Fibroblast of the aortic adventitia (primary cell): ENCODE results near the gene RRBP1. TPM values are rescaled to one million over a fixed set of nuclear protein-coding genes. Genes with fewer than 3 reads are reported as not detected.

Experiments
- DNase-seq: peaks from one replicate; pipeline ENCODE4 v3.0.0-alpha.2; 2010; ENCODE audit warnings: low read depth
- H3K4me3 ChIP-seq: 2 replicates; pipeline ENCODE4 v1.5.1; 2011; ENCODE audit warnings: low read depth, mild to moderate bottlenecking, control low read depth, low read length, moderate library complexity
- total RNA-seq: library from RNA; depleted of rRNA; stranded (reverse); fragments of >200 nt; gene quantifications from 2 replicates; pipeline ENCODE4 v1.2.3, GENCODE V29; 2012; ENCODE audit warnings: low replicate concordance
- TF ChIP-seq, protein P1 (sequence below): IDR thresholded peaks from 2 replicates; pipeline ENCODE4 v1.5.1; 2011; ENCODE audit warnings: mild to moderate bottlenecking, low read length, control low read depth, inconsistent platforms; ENCODE audit not compliant: insufficient read depth

The RRBP1 gene
- total RNA-seq, 1 donor: 95.5 TPM

DNA sequence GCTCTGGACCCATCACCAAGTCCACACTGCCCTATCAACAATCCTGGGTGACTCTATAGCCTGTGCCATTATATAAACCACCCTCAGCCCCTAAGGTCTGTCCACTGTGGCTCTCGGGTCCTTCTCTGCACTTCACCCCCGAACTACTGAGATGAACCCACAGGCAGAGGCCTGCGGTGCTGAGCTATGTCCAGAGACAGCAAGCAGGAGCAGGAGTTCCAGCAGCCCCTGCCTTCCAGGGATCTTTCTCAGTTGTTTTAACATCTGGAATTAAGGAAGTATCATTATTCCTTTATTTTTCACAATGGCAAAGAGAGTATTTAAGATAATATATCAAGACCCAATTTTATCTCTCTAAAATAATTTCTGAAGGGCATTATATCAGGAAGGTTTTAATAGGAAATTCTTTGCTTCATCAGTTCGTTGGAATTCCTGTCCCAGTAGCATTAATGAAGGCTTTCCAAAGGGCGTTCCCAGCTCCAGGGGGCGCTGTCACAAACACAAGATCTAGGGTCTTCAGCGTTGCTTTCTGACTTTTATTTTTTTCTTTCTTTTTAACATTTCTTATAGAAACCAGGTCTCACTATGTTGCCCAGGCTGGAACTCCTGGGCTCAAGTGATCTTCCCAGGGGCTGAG is 27.3 kb downstream of the RRBP1 start:
- no peak overlapping the region for H3K4me3 ChIP-seq
- DNase-seq: peak; percentile 79
- TF ChIP-seq, protein P1, sequence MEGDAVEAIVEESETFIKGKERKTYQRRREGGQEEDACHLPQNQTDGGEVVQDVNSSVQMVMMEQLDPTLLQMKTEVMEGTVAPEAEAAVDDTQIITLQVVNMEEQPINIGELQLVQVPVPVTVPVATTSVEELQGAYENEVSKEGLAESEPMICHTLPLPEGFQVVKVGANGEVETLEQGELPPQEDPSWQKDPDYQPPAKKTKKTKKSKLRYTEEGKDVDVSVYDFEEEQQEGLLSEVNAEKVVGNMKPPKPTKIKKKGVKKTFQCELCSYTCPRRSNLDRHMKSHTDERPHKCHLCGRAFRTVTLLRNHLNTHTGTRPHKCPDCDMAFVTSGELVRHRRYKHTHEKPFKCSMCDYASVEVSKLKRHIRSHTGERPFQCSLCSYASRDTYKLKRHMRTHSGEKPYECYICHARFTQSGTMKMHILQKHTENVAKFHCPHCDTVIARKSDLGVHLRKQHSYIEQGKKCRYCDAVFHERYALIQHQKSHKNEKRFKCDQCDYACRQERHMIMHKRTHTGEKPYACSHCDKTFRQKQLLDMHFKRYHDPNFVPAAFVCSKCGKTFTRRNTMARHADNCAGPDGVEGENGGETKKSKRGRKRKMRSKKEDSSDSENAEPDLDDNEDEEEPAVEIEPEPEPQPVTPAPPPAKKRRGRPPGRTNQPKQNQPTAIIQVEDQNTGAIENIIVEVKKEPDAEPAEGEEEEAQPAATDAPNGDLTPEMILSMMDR: peak; percentile 69

GRCh38 chr20:17653835-17654648 is 28.0 kb downstream of the RRBP1 start:
- DNase-seq: no peak
- TF ChIP-seq, protein P1: no peak
- H3K4me3 ChIP-seq: no peak overlapping the region

GRCh38 chr20:17652411-17652810 is 29.6 kb downstream of the RRBP1 start:
- TF ChIP-seq, protein P1: no peak
- no peak for DNase-seq
- H3K4me3 ChIP-seq: no peak overlapping the region

DNA sequence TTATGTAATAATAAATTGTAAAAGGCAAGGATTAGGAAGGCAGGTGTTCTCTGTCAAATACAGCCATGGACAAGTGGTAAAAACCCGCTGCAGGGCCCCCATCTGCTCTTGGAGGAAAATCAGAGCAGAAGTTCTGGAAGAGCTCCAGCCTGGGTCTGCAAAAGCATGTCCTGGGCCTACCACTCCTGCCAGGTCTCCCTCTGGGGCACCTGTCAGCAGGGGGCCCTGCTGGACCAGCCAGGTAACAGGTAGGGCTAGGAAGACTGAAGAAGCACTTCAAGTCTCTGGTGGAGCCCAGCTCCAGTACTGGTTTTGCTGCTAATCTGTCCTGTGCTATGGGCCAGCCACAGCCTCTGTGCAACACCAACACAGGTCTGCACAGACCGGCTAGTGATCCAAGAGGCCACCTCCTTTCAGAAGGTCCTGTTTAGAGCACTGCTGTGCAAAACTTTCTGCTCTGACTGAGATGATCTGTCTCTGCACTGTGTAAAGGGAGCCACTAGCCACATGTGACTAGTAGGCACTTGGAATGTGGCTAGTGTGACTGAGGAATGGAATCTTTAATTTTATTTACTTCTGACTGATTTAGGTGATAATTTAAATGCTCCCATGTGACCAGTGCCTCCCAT is 30.2 kb downstream of the RRBP1 start:
- no peak for DNase-seq
- H3K4me3 ChIP-seq: no peak overlapping the region
- TF ChIP-seq, protein P1: no peak

DNA sequence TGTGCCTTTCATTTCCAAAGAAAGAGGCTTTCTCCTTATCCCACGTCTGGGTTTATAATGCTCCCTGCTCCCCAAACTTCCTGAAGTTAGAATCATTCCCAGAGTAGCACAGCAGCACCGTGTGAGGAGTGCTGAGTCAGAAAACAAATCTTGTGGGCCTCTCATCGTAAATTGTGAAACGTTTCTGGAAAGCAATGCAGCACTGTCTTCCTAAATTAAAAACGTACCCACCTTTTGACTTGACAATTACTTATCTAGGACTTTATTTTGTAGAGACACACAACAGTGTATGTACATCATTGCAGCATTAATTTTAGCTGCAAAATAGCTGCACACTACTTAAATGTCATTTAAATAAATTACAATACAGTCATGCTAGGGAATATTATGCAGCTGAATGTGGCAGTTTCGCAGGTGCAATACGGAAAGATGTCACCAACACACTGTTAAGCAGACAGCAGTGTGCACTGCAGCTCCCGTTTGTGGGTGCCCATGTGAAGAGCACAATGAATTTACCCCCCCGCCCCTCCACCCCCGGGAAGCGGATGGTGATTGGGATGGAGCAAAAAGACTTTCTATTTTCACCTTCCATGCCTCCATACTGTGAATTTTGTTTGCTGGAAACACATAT is 30.8 kb downstream of the RRBP1 start:
- TF ChIP-seq, protein P1: no peak
- no peak overlapping the region for H3K4me3 ChIP-seq
- peak; percentile 65 for DNase-seq

- H3K4me3 ChIP-seq: no peak overlapping the region
- peak; percentile 26 for DNase-seq
- TF ChIP-seq, protein P1: no peak
Measured at GRCh38 chr20:17650301-17651128, 31.5 kb downstream of the RRBP1 start.
